GM21447 (cell line): ENCODE measurements around the gene MAB21L2.

Experiments used
- ATAC-seq: cut with Tn5 transposase; IDR thresholded peaks from one replicate; pipeline ENCODE4 v1.9.1; 2021; ENCODE audit not compliant: unreplicated experiment

The MAB21L2 gene

GRCh38 chr4:150574678-150575077, 7.3 kb upstream of the MAB21L2 start:
- no peak for ATAC-seq

- ATAC-seq, result no peak
Measured at GRCh38 chr4:150577796-150578195, 4.2 kb upstream of the MAB21L2 start.

GRCh38 chr4:150578745-150579501, 3.0 kb upstream of the MAB21L2 start:
- no peak for ATAC-seq

DNA sequence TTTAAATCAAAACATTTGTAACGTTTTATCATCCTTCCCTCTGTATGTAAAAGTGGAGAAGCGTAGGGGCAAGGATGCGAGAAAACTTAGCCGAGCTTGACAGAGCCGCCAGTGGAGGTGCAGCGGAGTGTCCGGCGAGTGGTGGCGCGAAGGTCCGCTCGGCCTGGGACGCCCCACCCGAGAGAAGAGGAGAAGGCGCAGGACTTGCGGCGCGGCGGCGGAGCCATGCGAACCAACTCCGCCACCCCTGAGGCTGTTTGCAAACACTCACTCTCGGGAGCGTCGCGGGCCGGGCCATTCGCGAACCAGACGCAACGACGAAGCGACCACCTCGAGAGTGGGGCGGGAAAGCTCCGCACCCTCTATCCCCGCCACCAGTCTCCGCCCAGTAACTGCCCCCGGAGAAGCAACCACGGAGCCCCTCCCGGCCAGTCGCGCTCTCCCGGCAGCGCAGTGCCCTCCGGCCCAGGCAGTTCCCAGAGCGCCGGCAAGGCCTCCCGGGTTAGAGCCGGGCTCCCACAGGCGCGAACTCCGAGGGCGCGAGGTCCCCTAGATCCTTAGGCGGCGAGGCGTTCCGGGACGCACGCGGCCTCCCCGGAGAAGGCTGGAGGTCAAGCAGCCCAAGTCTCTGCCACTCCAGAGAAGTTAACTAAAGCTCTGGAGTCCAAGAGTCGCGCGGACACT, 2.3 kb upstream of the MAB21L2 start:
- ATAC-seq, result no peak

GRCh38 chr4:150580306-150580705, 1.6 kb upstream of the MAB21L2 start:
- ATAC-seq, result no peak

DNA sequence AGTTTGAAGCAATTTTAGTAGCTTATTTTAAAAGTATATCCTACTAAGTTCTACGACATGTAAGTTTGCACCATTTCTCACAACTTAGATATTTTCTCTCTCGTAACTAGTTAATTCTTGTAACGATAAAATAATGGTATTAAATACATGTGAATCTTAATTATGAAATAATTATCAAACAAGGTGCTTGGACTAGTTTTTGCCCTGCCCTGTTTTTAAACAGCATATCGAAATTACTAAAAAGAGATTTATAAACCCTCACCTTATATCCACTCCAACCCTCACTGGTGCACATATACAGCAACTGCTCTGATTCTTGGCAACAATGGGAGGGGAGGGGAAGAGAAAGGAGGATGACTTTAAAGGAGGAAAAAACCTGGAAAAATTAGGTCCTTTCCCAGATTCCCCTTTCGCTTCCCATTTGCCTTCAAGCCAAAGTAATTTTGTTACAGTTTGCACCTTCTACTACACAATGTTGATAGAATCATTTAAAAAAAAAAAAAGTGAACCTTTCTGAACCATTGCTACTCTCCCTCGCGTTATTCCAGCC, 820 bp upstream of the MAB21L2 start:
- ATAC-seq, result no peak

GRCh38 chr4:150581641-150582051, 305 bp upstream of the MAB21L2 start:
- no peak for ATAC-seq

- ATAC-seq, result no peak
Measured at GRCh38 chr4:150582873-150583286, 929 bp downstream of the MAB21L2 start.

- ATAC-seq, result no peak
Measured at GRCh38 chr4:150583287-150584110, 1.5 kb downstream of the MAB21L2 start.

GRCh38 chr4:150584111-150584915, 2.4 kb downstream of the MAB21L2 start:
- no peak for ATAC-seq

DNA sequence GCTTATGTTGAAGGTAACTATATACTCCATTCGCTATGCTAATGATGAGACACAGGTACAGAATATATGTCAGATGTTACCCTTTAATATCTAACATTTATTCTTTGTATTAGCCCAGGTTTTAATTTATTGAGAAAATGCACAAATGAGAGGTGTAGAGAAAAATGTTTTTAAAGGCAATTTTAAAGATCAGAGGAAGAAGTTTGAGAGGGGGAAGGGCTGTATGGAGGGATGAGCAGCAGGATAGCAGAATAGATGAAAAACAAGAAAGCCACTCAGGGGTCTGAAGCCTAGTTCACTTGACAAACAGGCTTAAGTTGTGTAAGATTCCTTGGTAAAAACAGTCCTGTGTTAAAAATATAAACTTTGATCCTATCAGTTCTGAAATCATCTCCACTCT, 3.7 kb downstream of the MAB21L2 start:
- no peak for ATAC-seq

DNA sequence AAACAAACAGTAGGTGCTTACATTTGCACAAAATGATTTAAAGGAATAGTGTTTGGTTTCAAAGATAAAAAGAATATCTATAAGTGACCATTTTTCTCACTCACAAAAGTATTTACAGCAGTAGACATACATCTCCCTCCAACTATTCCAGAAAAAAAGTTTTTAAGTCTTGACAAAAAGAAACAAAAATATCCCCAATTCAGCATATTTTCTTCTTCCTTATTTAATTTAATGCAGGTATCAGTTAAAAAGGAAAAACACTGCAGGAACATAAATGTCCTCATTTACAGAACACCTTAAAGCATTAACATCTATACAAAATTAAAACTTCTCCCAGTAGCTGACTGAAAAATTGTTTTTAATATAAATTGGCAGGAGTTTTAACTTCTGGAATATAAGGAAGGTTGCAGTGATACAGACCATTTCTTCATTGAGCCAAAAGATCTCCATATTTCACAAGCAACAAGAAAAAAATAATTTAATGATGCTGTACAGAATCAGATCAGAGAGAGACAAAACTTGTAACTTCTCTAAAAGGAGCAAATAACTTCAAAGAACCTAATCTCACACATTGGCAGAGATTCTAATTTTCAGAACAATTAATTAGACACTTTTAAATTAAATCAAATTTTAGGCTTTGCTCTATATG, 4.3 kb downstream of the MAB21L2 start:
- no peak for ATAC-seq

DNA sequence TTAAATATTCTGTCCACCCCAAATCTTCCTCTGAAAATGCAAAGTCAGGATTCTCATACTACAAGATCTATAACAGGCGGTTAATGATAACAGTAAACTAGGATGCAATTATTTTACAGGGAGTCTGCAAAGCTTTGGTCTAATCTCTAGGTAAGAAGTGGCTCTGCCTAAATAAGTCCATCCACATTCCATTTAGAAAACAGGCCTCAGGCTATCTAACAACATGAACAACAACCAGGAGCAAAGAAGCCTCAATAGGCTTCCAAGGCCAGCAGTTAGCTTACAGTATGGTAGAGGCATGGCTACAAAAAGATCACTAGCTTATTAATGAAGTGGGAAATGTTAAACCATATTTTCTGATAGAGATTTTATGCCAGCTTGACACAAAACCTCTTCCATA, 6.4 kb downstream of the MAB21L2 start:
- no peak for ATAC-seq

- no peak for ATAC-seq
Measured at GRCh38 chr4:150589157-150589556, 7.2 kb downstream of the MAB21L2 start.

- ATAC-seq, result no peak
Measured at GRCh38 chr4:150590631-150591030, 8.7 kb downstream of the MAB21L2 start.

DNA sequence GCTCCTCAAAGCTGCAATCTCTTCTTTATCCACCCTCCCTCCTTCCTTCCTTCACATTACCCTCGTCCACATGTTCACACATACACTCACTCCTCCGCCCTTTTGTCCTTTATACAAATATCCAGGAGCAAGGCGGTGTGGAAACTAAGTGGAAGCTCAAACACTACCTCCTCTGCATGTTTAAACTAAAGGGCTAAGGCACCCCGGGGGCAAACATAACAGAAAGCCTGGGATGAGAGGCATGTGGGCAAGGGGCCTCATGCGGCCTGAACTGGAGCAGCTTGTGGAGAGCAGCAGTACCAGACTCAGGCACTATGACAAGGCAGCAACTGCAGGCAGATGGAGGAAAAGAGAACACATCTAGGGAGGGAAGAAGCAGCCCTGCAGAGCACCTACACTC, 9.5 kb downstream of the MAB21L2 start:
- no peak for ATAC-seq

GRCh38 chr4:150591904-150592303, 10.0 kb downstream of the MAB21L2 start:
- no peak for ATAC-seq

DNA sequence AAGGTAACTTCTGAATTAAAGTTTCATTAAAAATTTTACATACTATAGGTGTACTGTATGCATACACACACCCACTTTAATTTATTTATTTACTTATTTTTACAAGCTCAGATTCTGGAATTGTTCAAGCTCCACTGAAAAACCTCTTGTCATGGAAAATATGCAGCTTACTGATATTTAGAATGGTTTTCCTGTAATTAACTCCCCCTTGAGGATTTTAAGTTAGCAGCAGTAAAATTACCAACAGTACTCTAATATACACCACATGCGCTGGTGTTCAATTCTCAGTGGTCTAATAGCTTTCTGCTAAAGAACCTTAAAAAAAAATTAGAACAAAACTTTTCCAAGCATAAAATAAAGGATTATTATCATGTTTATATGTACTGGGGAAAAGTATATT, 12.0 kb downstream of the MAB21L2 start:
- no peak for ATAC-seq

- ATAC-seq, result no peak
Measured at GRCh38 chr4:150598909-150599308, 17.0 kb downstream of the MAB21L2 start.

DNA sequence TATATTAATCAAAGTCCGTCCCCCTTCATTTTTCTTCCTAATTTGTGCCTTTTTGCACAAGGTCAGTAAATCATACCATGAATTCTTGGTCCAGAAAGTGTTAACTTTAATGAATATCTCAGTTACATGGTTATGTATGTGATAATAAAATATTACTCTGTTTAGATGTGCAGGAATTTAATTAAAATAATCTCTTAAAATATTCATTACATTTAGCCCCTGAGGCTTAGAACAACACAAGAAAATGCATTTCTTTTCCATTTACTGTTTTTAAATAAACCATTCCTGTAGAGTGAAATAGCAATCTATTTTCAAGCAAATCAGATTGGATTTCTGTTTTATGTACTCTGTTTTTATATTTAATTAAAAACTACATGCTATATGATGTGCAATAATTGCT, 17.6 kb downstream of the MAB21L2 start:
- no peak for ATAC-seq
